Brain microvascular endothelial cell (primary cell): ENCODE data around the gene POC1B.

Experiments
- DNase-seq: peaks from one replicate; pipeline ENCODE4 v3.0.0-alpha.2; 2020
- H3K27ac ChIP-seq: fragments of 250-450 bp; sonication (Bioruptor Pico); 2 replicates; pipeline ENCODE4 v1.5.1; 2020; ENCODE audit warnings: mild to moderate bottlenecking, moderate library complexity
- H3K27me3 ChIP-seq: fragments of 250-450 bp; sonication (Bioruptor Pico); replicated peaks from 2 replicates; pipeline ENCODE4 v1.5.1; 2020; ENCODE audit warnings: mild to moderate bottlenecking
- H3K36me3 ChIP-seq: fragments of 250-450 bp; sonication (Bioruptor Pico); replicated peaks from 2 replicates; pipeline ENCODE4 v1.5.1; 2020; ENCODE audit warnings: mild to moderate bottlenecking
- H3K4me3 ChIP-seq: 2 replicates; pipeline ENCODE4 v1.5.1; 2011; ENCODE audit warnings: low read depth, mild to moderate bottlenecking, control low read depth, low read length, moderate library complexity
- CTCF ChIP-seq: IDR thresholded peaks from 2 replicates; pipeline ENCODE4 v1.5.1; 2011; ENCODE audit warnings: low read depth, mild to moderate bottlenecking, moderate library complexity, low read length, control low read depth, inconsistent platforms; ENCODE audit errors: missing control alignments
- in situ Hi-C: cut with HindIII; loops from 2 replicates; pipeline ENCODE4 v1.10.0; 2017; ENCODE audit warnings: low sequenced_read_pairs, low pct_ligation_motif_present

Gene POC1B

GRCh38 chr12:89424389-89424788 lies 101.5 kb downstream of the POC1B start:
- no peaks in the 10 kb centered on the region for H3K27me3 ChIP-seq
- H3K4me3 ChIP-seq, result no peak overlapping the region
- TF ChIP-seq CTCF, result no peak
- H3K27ac ChIP-seq, result no peak overlapping the region
- H3K36me3 ChIP-seq, result no peaks in the 10 kb centered on the region
- in situ Hi-C loops, result no loop called here
- DNase-seq, result no peak

GRCh38 chr12:89421092-89421835 lies 104.6 kb downstream of the POC1B start:
- peak; percentile 36 for TF ChIP-seq CTCF
- DNase-seq, result no peak
- in situ Hi-C loops, result no loop called here

GRCh38 chr12:89418228-89418910 lies 107.5 kb downstream of the POC1B start:
- in situ Hi-C loops, result no loop called here
- Histone ChIP-seq H3K27me3 (no peaks in the 10 kb centered on the region), H3K27ac (no peak overlapping the region), H3K36me3 (no peaks in the 10 kb centered on the region), H3K4me3 (no peak overlapping the region)
- no peak for TF ChIP-seq CTCF
- no peak for DNase-seq

More at GRCh38 chr12:89421092-89421835, 104.6 kb downstream of the POC1B start:
- Histone ChIP-seq H3K27ac (no peak overlapping the region), H3K4me3 (no peak overlapping the region), H3K27me3 (no peaks in the 10 kb centered on the region), H3K36me3 (no peaks in the 10 kb centered on the region)

GRCh38 chr12:89417246-89417977 lies 108.4 kb downstream of the POC1B start:
- DNase-seq, result peak; percentile 4
- in situ Hi-C loops, result no loop called here
- Histone ChIP-seq H3K27me3 (no peaks in the 10 kb centered on the region), H3K36me3 (no peaks in the 10 kb centered on the region), H3K4me3 (no peak overlapping the region), H3K27ac (no peak overlapping the region)
- TF ChIP-seq CTCF, result no peak

GRCh38 chr12:89416049-89416792 lies 109.6 kb downstream of the POC1B start:
- DNase-seq, result no peak
- no peak overlapping the region for H3K27ac ChIP-seq
- H3K27me3 ChIP-seq, result no peaks in the 10 kb centered on the region
- in situ Hi-C loops, result no loop called here
- no peaks in the 10 kb centered on the region for H3K36me3 ChIP-seq
- no peak for TF ChIP-seq CTCF
- H3K4me3 ChIP-seq, result no peak overlapping the region
